ENCODE data around the gene CDCA7L.

DNA sequence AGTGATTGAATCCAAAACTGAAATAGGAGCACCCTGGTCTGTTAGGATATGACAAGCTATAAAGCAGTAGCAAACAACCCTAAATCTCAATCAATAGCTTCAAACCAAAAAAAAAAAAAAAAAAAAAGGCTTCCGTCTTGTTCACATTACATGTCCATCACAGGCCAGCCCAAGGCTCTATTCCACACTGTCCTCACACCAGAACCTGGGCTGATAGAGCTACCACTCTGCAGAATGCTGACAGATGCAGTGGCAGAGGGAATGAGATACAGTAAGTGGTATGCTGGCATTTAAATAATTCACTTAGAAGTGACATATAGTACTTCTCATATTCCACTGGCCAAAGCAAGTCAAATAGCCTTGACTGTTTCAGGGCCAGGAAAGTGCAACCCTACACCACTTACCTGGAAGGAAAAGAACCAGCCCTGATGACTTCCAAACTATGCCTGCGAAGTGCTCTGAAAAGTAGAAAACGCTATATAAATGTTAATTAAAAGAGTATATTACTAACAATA lies 5.8 kb downstream of the CDCA7L start:
- TF ChIP-seq POLR2A (IDR thresholded peaks at IDR 0.05; ENCODE audit: low read depth, low read length) = no peak
- TF ChIP-seq SPI1 (IDR thresholded peaks at IDR 0.05; ENCODE audit: low read depth, low read length) = no peak
- no peak for TF ChIP-seq POLR2AphosphoS5 (IDR thresholded peaks at IDR 0.05; ENCODE audit: low read depth, low read length)
